HG02840 (cell line): ENCODE data around the gene ADARB2.
"Not testable (repeated sequence)": the region's sequence is repeated elsewhere in the genome, so short reads cannot be mapped to it uniquely, and the experiment has no call there.

Source experiments
- ATAC-seq: cut with Tn5 transposase; IDR thresholded peaks from one replicate; pipeline ENCODE4 v1.9.1; 2021; ENCODE audit warnings: mild to moderate bottlenecking, moderate library complexity, moderate number of reproducible peaks; ENCODE audit not compliant: unreplicated experiment, low FRiP score

ADARB2 gene

DNA sequence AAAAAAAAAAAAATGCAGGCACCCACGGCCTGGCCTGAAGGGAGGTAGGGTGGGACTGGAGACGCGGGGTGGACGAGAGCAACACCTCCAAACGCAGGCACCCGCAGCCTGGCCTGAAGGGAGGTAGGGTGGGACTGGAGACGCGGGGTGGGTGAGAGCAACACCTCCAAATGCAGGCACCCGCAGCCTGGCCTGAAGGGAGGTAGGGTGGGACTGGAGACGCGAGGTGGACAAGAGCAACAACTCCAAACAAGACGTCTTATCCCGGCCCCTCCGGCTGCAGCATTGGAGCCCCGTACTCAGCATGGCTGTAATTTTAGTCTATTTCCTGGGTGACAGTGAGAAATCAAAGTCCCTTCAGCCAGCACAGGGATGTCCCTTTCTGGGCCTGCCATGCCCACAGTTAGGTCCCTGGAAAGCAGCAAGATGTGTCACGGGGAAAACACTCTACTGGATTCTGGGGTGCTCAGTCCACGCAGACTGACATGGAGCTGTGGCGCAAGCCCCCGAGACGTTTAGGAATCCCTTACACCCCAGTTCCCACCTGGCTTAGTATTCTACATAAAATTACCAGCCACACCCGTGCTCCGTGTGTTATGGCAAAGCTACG, 561.3 kb downstream of the ADARB2 start:
- ATAC-seq, result no peak

DNA sequence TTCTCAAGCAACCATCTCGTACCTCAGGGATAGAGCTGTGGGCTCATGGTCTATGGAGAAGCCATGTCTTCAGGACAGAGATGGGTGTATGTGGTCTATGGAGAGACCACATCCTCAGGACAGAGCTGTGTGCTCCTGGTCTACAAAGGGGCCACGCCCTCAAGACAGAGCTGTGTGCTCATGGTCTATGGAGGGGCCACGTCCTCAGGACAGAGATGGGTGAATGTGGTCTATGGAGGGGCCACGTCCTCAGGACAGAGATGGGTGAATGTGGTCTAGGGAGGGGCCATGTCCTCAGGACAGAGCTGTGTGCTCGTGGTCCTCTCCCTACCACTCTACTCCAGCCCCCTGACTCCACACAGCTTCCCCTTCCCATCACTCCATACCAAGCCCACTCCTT, 563.3 kb downstream of the ADARB2 start:
- ATAC-seq, result no peak

DNA sequence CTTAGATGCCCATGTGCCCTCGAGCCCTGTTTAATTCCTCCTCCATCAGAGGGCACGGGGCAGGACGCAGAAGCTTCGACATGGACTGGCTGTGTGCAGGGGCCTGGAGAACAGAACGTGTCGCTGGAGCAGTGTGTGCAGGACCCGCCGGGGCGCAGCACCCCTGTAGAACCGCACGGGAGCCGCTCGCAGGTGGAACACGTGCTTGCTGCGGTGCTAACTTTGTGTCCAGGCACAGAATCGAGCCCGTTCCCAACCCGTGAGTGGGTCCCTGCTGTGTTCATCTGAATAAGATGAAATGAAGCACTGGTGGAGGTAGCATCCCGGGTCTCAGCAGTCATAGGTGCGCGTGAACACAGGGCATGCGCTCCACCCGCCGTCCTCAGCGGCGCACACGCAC, 564.2 kb downstream of the ADARB2 start:
- no peak for ATAC-seq

DNA sequence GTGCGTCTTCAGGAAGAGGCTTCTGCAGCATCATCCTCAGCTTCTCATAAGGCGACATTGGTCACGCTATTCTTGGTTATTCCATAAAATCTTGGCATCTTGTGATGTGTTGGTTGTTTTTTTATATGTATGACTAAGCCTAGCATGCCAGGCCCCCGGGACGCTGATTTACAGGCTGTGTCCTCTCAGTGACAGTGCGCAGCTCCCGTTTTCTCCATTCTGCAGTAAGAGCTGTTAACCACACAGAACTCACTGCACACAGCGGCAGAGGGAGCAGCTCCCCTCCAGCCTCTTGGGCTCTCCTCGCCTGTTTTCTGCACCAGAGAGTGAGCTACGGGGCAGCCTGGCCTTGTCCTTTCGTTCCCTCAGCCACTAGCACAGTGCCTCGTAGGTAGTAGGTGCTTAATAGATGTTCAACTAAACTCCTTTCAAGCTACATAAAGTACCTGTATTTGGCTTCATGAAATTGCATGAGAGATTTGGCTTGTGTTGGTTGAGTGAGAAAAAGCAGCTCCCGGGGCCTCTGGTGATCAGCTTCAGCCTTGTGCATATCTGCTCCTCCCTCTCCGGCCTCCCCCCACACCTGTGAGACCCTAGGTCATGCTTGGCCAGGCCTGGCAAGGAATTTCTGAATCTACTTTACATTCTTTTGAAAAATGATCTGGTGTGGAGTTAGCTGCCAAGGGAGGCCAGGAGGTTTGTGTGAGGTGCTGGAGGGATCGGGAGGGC, 564.9 kb downstream of the ADARB2 start:
- ATAC-seq, result no peak

DNA sequence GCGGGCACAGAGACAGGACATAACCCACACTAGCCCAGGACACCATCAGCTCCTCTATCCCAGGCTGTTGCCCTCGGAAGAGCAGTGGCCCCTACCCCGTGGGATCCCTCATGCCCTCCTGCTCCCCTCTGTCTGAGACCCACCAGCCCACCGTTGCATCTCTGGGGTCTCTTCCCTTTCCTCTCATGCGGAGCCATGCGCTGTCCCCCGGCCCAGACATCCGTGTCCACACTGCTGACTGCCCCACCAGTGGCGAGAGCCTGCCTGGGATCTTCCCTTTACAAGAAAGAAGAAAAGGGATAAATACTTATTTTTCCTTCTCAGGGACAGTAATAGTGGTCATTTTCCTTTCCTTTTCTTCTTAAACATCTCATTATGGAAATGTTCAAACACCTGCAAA, 565.7 kb downstream of the ADARB2 start:
- no peak for ATAC-seq

DNA sequence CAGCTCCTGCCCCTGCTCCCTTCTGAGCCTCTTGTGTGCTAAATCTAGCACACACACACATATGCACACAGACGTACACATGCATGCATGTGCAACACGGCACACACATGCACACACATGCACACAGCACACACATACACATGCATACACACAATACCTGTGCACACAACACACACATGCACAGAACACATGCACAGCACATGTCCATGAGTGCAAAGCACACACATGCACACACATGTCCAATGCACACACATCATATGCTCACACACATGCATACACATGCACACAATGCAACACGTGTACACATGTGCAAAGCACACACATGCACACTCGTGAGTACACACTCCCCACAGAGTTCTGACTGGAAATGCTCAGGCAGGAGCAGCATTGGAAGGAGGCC, 566.1 kb downstream of the ADARB2 start:
- no peak for ATAC-seq

DNA sequence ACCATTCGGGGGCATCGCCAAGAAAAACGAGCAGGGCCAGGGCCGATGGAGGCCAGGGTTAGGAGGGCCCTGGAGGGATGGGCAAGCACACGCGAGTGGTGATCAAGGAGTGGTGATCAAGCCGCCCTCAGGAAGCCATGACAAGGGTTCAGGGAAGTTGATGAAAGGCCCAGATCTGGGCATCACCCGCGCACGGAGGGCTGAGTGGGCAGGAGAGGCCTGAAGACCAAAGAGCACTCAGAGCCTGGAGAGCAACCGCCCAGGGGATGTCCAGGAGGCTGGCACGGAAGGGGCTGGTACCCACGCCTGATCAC, 566.5 kb downstream of the ADARB2 start:
- no peak for ATAC-seq

DNA sequence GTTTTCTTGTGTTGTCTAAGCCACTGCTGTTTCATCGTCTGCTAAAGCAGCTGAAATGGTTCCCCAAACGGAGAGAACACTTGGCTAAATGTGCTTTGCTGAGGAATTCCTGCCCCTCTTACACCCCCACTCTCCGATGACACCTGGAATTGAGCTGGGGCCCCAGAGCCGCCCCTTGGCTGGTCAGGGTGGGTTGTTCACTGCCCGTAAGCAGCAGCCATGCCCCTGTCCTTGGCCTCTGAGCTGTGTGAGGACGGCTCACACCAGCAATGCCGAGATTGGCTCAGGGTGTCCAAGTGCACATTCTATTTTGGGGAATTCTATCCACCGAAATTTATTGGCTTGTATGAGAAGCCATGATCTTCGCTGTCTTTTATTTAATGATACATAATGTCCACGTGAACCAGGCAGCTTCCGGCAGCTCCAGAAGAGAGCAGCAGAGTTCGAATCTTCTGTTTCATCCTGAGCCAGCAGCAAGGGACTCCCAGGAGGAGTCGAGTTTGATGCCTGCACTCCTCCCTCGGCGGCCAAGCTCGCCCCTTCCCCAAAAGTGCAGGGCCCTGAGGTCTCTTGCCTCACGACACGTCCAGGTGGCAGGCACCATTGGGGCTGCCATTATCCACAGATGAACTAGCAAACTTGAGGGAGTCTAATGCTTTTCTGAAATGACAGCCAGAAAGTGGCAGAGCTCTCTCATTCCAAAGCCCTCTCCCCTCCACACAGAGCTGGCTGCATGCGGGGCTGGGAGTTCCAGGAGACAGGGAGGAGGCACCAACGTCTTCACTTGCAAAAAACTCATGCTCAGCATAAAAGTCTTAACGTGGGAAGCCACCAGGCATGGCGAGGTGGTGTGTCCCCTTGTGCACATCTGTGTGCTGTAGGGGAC, 567.1 kb downstream of the ADARB2 start:
- ATAC-seq, result no peak

DNA sequence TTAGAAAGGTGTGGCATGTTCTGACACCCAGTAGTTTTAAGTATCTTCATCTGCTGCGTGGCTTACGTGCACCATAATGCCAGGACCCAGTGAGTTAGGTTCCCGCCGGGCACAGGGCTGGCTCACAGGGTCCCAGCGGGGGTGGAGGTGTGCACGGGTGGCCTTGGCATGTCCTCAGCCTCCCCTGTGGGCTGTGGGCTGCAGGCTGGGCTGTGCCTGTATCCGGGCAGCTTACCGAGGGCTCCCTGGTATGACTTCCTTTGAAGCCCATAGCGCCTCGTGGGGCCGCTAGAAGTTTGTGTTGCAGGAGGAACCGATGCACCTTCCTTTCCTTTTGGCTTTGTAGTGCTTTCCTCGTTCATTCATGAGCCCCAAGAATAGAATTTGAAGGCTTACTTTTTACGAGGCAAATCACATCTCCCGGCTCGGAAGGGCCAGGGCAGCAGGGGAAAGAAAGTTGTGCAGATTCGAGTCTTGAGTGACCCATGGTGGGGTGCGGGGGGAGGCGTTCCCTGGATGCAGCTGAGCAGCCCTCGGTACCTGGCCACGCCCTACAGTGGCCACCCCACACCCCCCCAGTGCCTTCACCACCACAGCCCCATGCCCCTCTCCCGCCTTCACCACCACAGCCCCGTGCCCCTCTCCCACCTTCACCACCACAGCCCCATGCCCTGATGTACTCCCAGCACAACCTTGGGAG, 568.0 kb downstream of the ADARB2 start:
- no peak for ATAC-seq

DNA sequence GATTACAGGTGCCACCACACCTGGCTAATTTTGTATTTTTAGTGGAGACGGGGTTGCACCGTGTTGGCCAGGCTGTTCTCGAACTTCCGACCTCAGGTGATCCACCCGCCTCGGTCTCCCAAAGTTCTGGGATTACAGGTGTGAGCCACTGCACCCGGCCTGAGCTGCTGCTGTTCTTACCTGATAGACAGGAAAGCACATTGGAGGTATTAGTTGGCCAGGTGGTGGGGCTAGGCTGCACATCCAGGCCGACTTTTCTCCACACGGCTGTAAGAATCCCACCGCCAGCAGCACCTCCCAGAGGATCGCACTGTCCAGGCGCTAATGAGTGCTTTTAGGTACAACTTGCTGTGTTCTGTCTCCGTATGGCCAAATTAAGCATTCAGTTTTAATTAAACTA, 568.6 kb downstream of the ADARB2 start:
- ATAC-seq, result no peak

DNA sequence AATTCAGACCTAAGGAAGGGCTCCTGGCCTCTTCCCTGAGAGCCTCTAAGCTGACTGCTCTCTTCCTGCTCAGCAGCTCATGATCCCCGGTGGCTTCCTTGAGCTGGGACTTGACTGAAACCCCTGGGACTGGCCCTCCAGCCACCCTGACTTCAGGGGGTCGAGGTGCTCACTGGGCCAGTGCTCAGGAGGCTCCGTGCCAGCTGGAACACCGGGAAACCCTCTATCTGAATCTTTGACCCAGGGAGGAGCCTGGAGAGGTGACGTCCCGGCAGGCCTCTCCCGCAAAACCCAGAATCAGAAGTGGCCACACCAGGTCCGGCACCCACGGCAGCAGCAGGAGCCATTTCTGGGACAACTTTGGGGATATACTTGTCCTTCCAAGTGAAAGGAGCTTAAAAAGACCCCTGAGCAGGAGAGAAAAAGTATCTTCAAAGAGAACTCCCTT, 570.5 kb downstream of the ADARB2 start:
- no peak for ATAC-seq

DNA sequence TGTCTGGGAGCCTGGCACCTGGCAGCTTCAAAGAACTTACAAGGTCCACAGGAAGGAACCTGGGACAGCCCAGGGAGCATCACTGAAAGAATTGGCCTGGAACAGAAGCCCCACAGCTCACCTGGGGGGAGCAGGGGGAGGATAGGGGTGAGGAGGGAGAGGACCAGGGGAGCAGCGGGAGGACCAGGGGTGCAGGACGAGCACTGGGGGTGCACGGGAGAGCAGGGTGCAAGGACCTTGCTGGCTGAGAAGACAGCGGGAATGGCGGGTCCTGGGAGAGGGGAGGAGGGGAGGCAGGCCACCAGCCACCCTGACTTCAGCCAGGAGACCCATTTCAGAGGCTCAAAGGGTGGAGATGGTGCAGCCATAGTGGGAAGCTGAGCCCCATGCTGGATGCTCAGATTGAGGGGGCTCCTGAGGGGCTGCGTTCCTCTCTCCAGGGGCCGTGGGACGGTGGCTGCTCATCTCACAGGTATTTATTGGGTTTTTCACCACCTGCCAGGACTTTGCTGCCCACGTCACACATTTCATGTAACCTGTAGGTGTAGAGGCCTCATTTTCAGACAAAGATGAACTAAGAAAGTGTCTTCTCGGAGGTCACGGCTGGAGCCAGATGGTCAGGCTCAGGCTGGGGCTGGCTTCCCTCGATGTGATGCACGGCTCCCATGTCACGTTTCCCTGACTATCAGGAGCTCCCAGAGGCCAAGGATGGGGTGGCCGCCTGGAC, 571.1 kb downstream of the ADARB2 start:
- ATAC-seq, result no peak

DNA sequence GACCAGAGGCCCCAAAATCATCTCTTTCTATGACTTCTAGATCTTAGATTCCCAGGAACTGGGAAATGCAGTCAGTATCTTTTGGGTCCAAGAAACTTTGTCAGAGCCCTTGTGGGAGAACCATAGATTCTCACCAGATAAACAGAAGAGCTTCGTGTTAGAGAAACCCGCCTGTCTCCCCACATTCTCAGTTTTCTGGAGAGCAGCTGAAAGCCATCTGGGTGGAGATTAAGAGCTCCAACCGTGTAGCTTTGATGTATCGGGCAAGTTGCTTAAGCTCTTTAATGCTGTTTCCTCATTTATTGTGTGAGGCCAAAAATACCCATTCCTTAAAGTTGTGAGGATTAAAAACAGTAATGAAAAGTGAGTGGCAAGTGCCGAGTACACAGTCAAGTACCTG, 573.5 kb downstream of the ADARB2 start:
- ATAC-seq, result no peak

DNA sequence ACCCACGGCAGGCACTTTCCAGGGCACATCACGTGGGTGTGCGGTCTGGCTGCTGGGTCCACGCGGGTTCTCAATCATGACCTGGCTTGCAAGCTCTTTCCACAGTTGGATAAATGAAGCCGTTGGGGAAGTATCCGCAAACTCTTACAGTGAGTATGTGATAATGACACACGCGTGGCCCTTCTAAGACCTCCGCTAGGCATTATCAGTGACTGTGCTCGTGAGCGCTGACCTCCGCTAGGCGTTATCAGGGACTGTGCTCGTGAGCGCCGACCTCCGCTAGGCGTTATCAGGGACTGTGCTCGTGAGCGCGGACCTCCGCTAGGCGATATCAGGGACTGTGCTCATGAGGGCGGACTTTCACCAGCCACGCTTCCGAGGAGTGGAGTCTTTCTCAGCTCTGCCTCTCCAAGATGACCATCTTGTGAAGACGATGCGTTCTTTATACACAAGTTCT, 574.1 kb downstream of the ADARB2 start:
- no peak for ATAC-seq

DNA sequence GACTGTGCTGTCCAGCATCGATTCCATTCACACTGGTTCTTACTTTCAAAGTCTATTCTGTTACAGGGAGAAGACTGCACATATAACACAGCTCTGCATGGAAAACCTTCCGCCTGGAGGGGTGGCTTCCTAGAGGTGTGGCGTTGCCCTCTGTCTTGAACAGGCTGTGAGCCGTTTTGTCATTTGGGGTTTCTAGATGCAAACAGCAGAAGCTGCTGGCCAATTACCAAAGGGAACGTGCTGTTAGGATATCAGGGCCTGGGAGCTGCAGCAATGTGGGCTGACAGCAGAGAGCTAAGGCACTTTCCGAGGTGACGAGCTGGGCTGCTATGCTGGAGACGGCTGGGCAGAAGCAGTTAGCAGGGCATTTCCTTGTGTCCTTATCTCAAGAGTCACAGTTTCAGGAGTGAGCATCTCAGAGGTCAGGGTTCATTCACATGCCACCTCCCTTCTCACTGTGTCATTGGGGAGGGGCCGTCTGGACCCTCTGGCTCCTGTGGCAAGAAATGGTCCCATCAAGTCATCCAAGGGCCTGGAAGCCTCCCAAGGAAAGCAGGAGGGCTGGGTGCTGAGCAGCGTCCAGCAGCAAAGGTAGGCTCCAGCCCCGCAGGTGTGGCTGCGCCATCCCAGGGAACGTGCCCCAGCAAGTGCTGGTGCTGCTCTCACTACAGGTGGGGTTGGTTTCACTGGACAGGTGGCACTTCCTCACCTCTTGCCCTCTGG, 574.7 kb downstream of the ADARB2 start:
- ATAC-seq, result no peak

DNA sequence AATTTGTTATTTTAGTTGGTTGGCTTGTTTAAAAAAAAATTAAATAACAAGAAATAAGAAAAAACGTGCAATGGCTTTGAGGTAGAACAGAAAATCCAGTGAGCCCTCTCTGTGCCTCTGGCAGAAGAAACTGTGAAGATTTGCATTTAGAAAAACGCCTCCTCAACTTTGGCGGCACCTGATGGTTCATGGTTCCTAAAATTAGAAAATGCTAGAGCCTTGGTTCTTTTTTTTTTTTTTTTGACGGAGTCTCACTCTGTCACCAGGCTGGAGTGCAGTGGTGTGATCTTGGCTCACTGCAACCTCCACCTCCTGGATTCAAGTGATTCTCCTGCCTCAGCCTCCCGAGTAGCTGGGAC, 576.0 kb downstream of the ADARB2 start:
- not testable (repeated sequence) for ATAC-seq

DNA sequence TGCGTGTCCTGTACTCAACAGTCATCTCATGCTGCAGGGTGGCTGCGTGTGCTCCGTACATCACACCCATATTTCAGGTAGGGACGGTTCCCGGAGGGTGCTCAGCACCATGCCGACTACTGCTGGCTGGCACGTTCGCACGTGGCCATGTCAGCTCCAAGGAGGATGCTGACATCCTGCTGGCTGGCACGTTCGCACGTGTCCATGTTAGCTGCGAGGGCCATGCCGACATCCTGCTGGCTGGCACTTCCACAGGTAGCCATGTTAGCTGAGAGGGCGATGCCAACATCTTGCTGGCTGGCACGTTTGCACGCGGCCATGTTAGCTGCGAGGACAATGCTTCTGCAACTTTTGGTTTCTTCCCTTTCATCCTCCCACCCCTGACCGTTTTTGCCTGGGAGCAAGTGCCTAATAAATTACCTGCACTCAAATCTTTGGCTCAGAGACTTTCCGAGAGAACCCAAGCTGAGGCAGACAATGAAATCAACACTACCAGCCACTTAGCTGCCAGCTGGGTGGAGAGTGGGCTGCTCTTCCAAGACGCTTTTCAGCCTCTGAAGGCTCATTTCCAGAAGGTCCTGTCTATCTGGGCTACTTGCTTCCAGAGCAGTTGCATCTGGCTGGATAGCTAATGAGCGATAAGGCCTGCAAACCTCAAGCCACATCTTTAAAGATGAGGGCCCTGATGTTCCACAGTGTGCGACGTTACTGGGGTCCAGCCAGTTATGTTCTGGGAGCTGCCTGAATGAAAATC, 576.6 kb downstream of the ADARB2 start:
- no peak for ATAC-seq

DNA sequence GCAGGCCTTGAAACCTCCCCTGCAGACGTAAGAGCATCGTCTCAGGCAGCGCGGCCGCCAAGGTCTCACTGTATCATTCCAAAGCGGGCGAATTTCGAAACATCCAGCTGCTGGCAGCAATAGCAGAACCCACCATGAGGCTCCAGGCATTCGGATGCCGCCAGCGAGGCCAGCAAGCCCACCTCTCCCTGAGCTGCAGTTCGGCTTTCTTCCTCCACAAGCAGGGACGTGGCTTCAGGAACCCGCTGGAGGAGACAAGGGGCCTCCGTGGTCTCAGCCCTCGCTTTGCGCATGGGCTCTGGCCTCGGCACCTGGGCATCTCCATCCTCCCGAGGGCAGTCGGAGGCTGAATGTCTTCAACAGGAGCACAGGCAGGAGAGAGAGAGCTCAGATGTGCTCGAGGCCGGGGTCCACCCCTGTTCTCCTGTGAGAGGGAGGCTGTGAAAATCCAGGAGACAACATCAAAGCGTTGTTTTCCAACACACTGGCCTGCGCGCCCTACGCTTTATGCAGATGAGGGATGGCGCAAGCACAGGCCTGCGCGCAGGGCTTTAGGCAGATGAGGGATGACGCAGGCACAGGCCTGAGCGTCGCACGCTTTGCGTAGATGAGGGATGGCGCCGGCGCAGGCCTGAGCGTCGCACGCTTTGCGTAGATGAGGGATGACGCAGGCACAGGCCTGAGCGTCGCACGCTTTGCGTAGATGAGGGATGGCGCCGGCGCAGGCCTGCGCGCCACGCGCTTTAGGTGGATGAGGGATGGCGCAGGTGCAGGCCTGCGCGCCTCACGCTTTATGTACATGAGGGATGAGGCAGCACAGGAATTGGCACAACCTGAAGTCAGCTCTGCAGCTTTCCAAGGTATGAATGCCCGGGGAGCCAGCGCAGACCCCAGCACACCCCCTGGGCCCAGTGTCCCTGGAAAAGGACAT, 577.9 kb downstream of the ADARB2 start:
- no peak for ATAC-seq
